ENCODE measurements around the gene CWC22. TPM values are rescaled to one million over a fixed set of nuclear protein-coding genes. Genes with fewer than 3 reads are reported as not detected.
A peak's percentile ranks its signal among the peaks of the same experiment; 100 is the strongest.
"Not testable (repeated sequence)": the region's sequence is repeated elsewhere in the genome, so short reads cannot be mapped to it uniquely, and the experiment has no call there.

The CWC22 gene
- total and polyA plus RNA-seq, 2 donors (not counting 3 experiments of a cell fraction or from before 2014, with no cell fraction given), result 1.8 to 15.7 TPM

GRCh38 chr2:180006231-180006630 is 866 bp downstream of the CWC22 start:
- Histone ChIP-seq H3K4me3 (replicated peaks in 1 of 3; ENCODE audit: insufficient read depth in 1 of 3, low read depth in 1 of 3, low read length in 3 of 3) (peak overlapping the region; percentile 85 to 92 (median 90)), H3K9me1 (replicated peaks; ENCODE audit: control insufficient read depth, extremely low read depth, insufficient read depth, low read length) (no peaks in the 10 kb centered on the region), H3K4me2 (ENCODE audit: insufficient read depth, low read length) (peak overlapping the region; percentile 84), H3K27ac (ENCODE audit: insufficient read depth, low read depth, low read length) (peak overlapping the region; percentile 99), H3K27me3 (ENCODE audit: control insufficient read depth in 2 of 2, insufficient read depth in 2 of 2, low read length in 2 of 2) (no peaks in the 10 kb centered on the region), H3K9me3 (replicated peaks; ENCODE audit: control insufficient read depth, insufficient read depth, low read length) (no peaks in the 10 kb centered on the region), H3K79me2 (ENCODE audit: control insufficient read depth, insufficient read depth, low read length) (peaks cover 51% of the 10 kb centered on the region), H2AFZ (ENCODE audit: low read depth, low read length) (peak overlapping the region; percentile 91), H3K4me1 (ENCODE audit: control insufficient read depth, extremely low read depth, insufficient read depth, low read length) (peaks cover 16% of the 10 kb centered on the region), H3K9ac (replicated peaks; ENCODE audit: extremely low read depth, insufficient read depth, low read length) (peak overlapping the region; percentile 99), H3K36me3 (ENCODE audit: control insufficient read depth in 2 of 2, extremely low read depth in 1 of 2, insufficient read depth in 2 of 2, low read length in 2 of 2) (no peaks in the 10 kb centered on the region), H4K20me1 (replicated peaks; ENCODE audit: control insufficient read depth, extremely low read depth, insufficient read depth, low read length) (no peaks in the 10 kb centered on the region)
- TF ChIP-seq GATA2 (IDR thresholded peaks at IDR 0.05; ENCODE audit: insufficient read depth, insufficient read length, low read depth, low read length), result no peak
- TF ChIP-seq MYC (IDR thresholded peaks at IDR 0.05; ENCODE audit: low read depth, low read length), result no peak
- TF ChIP-seq, protein P1, sequence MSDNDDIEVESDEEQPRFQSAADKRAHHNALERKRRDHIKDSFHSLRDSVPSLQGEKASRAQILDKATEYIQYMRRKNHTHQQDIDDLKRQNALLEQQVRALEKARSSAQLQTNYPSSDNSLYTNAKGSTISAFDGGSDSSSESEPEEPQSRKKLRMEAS (IDR thresholded peaks at IDR 0.05; ENCODE audit: insufficient read depth, insufficient read length), result no peak
- no peak for TF ChIP-seq POLR2A (IDR thresholded peaks at IDR 0.05; ENCODE audit: low read depth, low read length)
- no peak for TF ChIP-seq JUN (IDR thresholded peaks at IDR 0.05; ENCODE audit: borderline replicate concordance, insufficient read depth, insufficient read length, low read depth)
- TF ChIP-seq FOS (IDR thresholded peaks at IDR 0.05; ENCODE audit: borderline replicate concordance, insufficient read depth, low read length), result no peak
- no peak for TF ChIP-seq EZH2 (IDR thresholded peaks at IDR 0.05; ENCODE audit: borderline replicate concordance, low read depth, low read length, severe bottlenecking)
- TF ChIP-seq CTCF (IDR thresholded peaks at IDR 0.05; ENCODE audit: extremely low read depth in 1 of 2, insufficient read depth in 1 of 2, low read depth in 1 of 2, low read length in 2 of 2), result no peak
- no peak for TF ChIP-seq POLR2AphosphoS5 (IDR thresholded peaks at IDR 0.05; ENCODE audit: insufficient read depth, low read depth, low read length)
- DNase-seq (ENCODE audit: low read depth, low spot score) (no peak), FAIRE-seq (no peak)
- dilution Hi-C loops (cut with MboI; ENCODE audit: extremely low pct_ligation_motif_present, low sequenced_read_pairs), result no loop called here
- TSS peak; percentile 52 for BruUV-seq (replicated peaks)
- ChIA-PET POLR2A (no interaction called here), CTCF (no interaction called here)
- intact Hi-C loops (cut with micrococcal nuclease), result no loop called here

- H2AFZ ChIP-seq (ENCODE audit: low read depth, low read length); BruUV-seq (replicated peaks); H3K9me3 ChIP-seq (replicated peaks; ENCODE audit: control insufficient read depth, insufficient read depth, low read length); CTCF ChIA-PET; H3K9me1 ChIP-seq (replicated peaks; ENCODE audit: control insufficient read depth, extremely low read depth, insufficient read depth, low read length); dilution Hi-C loops (cut with MboI; ENCODE audit: extremely low pct_ligation_motif_present, low sequenced_read_pairs); H3K4me3 ChIP-seq (replicated peaks in 1 of 3; ENCODE audit: insufficient read depth in 1 of 3, low read depth in 1 of 3, low read length in 3 of 3); intact Hi-C loops (cut with micrococcal nuclease); H3K9ac ChIP-seq (replicated peaks; ENCODE audit: extremely low read depth, insufficient read depth, low read length); H4K20me1 ChIP-seq (replicated peaks; ENCODE audit: control insufficient read depth, extremely low read depth, insufficient read depth, low read length); FAIRE-seq; H3K36me3 ChIP-seq (ENCODE audit: control insufficient read depth in 2 of 2, extremely low read depth in 1 of 2, insufficient read depth in 2 of 2, low read length in 2 of 2); DNase-seq (ENCODE audit: low read depth, low spot score); H3K27ac ChIP-seq (ENCODE audit: insufficient read depth, low read depth, low read length); H3K27me3 ChIP-seq (ENCODE audit: control insufficient read depth in 2 of 2, insufficient read depth in 2 of 2, low read length in 2 of 2): not testable (repeated sequence)
- POLR2A ChIA-PET, result interaction anchor here (0.6 kb wide), 1 partner anchor 42 kb away, joined by 3 read pairs; no protein-coding TSS in a partner anchor
- H3K4me2 ChIP-seq (ENCODE audit: insufficient read depth, low read length), result peak overlapping the region; percentile 84
- peaks cover 10% of the 10 kb centered on the region for H3K4me1 ChIP-seq (ENCODE audit: control insufficient read depth, extremely low read depth, insufficient read depth, low read length)
- peaks cover 55% of the 10 kb centered on the region for H3K79me2 ChIP-seq (ENCODE audit: control insufficient read depth, insufficient read depth, low read length)
Measured at GRCh38 chr2:180005465-180005864, 1.6 kb downstream of the CWC22 start.
